Measurements from ENCODE around the gene TRIM49. TPM values are rescaled to one million over a fixed set of nuclear protein-coding genes. Genes with fewer than 3 reads are reported as not detected.

Gene TRIM49, protein sequence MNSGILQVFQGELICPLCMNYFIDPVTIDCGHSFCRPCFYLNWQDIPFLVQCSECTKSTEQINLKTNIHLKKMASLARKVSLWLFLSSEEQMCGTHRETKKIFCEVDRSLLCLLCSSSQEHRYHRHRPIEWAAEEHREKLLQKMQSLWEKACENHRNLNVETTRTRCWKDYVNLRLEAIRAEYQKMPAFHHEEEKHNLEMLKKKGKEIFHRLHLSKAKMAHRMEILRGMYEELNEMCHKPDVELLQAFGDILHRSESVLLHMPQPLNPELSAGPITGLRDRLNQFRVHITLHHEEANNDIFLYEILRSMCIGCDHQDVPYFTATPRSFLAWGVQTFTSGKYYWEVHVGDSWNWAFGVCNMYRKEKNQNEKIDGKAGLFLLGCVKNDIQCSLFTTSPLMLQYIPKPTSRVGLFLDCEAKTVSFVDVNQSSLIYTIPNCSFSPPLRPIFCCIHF
- not detected in 2 replicates for total RNA-seq

GRCh38 chr11:89808475-89808874 lies at the start of gene TRIM49:
TRIM49 (minus strand) TSS chr11:89808575; CDS start chr11:89804469, 4,106 bp downstream.

Other genes with a start within 250 kb of the TRIM49 start
- gene TRIM77, start 98.3 kb downstream of the TRIM49 start, total RNA-seq: not detected in 2 replicates
- not detected in 2 replicates for gene TRIM64B, start 69.9 kb upstream of the TRIM49 start, total RNA-seq
- gene TRIM49D1, start 113.7 kb upstream of the TRIM49 start, total RNA-seq: not detected in 2 replicates
- gene TRIM49D2, start 115.5 kb upstream of the TRIM49 start, total RNA-seq: not detected in 2 replicates
- gene TRIM64, start 157.5 kb upstream of the TRIM49 start, total RNA-seq: not detected in 2 replicates
- gene TRIM49C, start 222.5 kb upstream of the TRIM49 start, total RNA-seq: not detected in 2 replicates

Data from aortic smooth muscle cell (primary cell).